NCI-H345 treated with DMSO at 0.1 percent for 48 hours (cell line): ENCODE measurements around the gene LETMD1.
"Not testable (repeated sequence)": the region's sequence is repeated elsewhere in the genome, so short reads cannot be mapped to it uniquely, and the experiment has no call there.

Source experiments
- DNase-seq: peaks from one replicate; lab custom pipeline; 2025; ENCODE audit not compliant: unreplicated experiment; lab: John Stamatoyannopoulos, UW

The LETMD1 gene

GRCh38 chr12:51076236-51076930, 28.3 kb downstream of the LETMD1 start:
- DNase-seq = no peak

GRCh38 chr12:51077930-51078329, 29.8 kb downstream of the LETMD1 start:
- no peak for DNase-seq

GRCh38 chr12:51078346-51078745, 30.2 kb downstream of the LETMD1 start:
- not testable (repeated sequence) for DNase-seq

- DNase-seq = not testable (repeated sequence)
These were observed 30.7 kb downstream of the LETMD1 start for GRCh38 chr12:51078866-51079265.

GRCh38 chr12:51080136-51080535, 32.0 kb downstream of the LETMD1 start:
- DNase-seq = no peak

GRCh38 chr12:51081421-51081820, 33.3 kb downstream of the LETMD1 start:
- no peak for DNase-seq

- no peak for DNase-seq
These were observed 34.5 kb downstream of the LETMD1 start for GRCh38 chr12:51082561-51083125.

- peak; percentile 28 for DNase-seq
These were observed 35.2 kb downstream of the LETMD1 start, which contains the start of gene CSRNP2 for GRCh38 chr12:51083126-51083833. TSS of gene CSRNP2 (minus strand) at chr12:51083596. CDS start at chr12:51076561, 7,035 bp downstream.

GRCh38 chr12:51085757-51086156, 37.6 kb downstream of the LETMD1 start:
- no peak for DNase-seq

GRCh38 chr12:51086933-51087332, 38.8 kb downstream of the LETMD1 start:
- no peak for DNase-seq

- DNase-seq = no peak
These were observed 39.7 kb downstream of the LETMD1 start for GRCh38 chr12:51087818-51088217.

GRCh38 chr12:51090705-51091229, 42.6 kb downstream of the LETMD1 start:
- DNase-seq = no peak

GRCh38 chr12:51098611-51099010, 50.5 kb downstream of the LETMD1 start:
- no peak for DNase-seq

- DNase-seq = no peak
These were observed 55.9 kb downstream of the LETMD1 start for GRCh38 chr12:51103977-51104376.

- no peak for DNase-seq
These were observed 60.0 kb downstream of the LETMD1 start for GRCh38 chr12:51108136-51108535.
